SJCRH30 (cell line): ENCODE measurements around the gene FAM50A. TPM values are rescaled to one million over a fixed set of nuclear protein-coding genes. Genes with fewer than 3 reads are reported as not detected.
A peak's percentile ranks its signal among the peaks of the same experiment; 100 is the strongest.

Experiments
- DNase-seq, 2 experiments: peaks; one replicate each; pipeline ENCODE4 v3.0.0-alpha.2; 2015 to 2020
- H3K27ac ChIP-seq: fragments of 250-450 bp; sonication (Bioruptor Pico); 2 replicates; pipeline ENCODE4 v1.5.1; 2020; ENCODE audit warnings: mild to moderate bottlenecking, moderate library complexity
- H3K27me3 ChIP-seq: fragments of 250-450 bp; sonication (Bioruptor Pico); 2 replicates; pipeline ENCODE4 v1.5.1; 2020; ENCODE audit warnings: mild to moderate bottlenecking, moderate library complexity
- H3K36me3 ChIP-seq: fragments of 250-450 bp; sonication (Bioruptor Pico); 2 replicates; pipeline ENCODE4 v1.5.1; 2020; ENCODE audit warnings: mild to moderate bottlenecking, moderate library complexity
- H3K4me1 ChIP-seq: fragments of 250-450 bp; sonication (Bioruptor Pico); 2 replicates; pipeline ENCODE4 v1.5.1; 2020; ENCODE audit warnings: mild to moderate bottlenecking, moderate library complexity
- H3K4me3 ChIP-seq: fragments of 250-450 bp; sonication (Bioruptor Pico); 2 replicates; pipeline ENCODE4 v1.5.1; 2020; ENCODE audit warnings: mild to moderate bottlenecking, moderate library complexity
- H3K9me3 ChIP-seq: fragments of 250-450 bp; sonication (Bioruptor Pico); replicated peaks from 2 replicates; pipeline ENCODE4 v1.5.1; 2020; ENCODE audit warnings: mild to moderate bottlenecking, moderate library complexity
- total RNA-seq: library from RNA; depleted of rRNA; stranded (reverse); fragments of >200 nt; shearing (Covaris generic); gene quantifications from 2 replicates; pipeline ENCODE4 v1.2.3, GENCODE V29; 2014

FAM50A gene
- total RNA-seq, 1 experiment from 2014 or later = 48.7 TPM

DNA sequence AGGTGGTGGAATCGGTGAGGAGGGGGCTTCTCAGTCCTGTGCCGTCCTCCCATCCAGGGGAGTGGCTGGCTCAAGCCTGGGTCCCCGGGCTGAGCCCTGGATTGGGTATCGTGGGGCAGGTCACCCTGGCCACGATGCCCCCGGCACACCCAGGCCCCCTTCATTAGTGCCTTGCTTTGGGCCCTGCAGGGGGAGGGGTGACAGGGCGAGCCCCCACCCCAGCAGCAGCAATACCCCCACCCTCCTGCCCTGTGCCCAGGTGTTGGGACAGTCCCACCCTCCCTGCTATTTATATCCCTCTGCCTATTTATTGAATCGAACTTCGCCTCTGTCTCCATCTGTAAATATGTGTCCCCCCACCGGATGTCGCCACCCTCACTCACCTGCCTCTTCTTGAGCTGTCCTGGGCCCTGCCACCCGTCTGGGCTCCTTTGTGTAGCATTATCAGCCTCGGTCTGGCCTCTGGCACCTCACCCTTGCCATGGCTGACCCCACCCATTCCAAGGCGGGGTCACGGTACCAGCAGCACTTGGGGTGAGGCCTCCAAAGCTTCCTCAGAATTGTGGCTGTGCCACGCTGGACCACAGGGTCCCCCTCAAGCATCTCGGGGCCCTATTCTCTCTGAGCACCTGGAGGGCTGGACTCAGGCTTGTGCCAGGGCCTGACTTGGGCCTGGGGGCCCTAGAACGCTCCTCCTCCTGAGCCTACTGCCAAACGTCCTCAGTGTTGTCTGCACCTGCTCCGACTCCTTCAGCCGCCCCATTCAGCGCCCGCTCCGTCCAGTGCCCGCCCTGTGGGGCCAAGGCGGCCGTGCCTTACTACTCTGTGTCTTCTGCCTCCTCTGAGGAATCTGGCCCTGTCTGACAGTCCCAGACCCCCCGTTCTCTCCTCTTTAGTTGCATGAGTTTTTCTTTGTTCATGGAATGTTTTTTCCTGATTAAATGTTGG, 29.0 kb downstream of the FAM50A start:
- no peak for DNase-seq
- no peak overlapping the region for H3K27ac ChIP-seq
- H3K4me3 ChIP-seq = no peak overlapping the region
- no peaks in the 10 kb centered on the region for H3K27me3 ChIP-seq
- H3K36me3 ChIP-seq = no peaks in the 10 kb centered on the region
- H3K4me1 ChIP-seq = no peaks in the 10 kb centered on the region
- H3K9me3 ChIP-seq = no peaks in the 10 kb centered on the region

DNA sequence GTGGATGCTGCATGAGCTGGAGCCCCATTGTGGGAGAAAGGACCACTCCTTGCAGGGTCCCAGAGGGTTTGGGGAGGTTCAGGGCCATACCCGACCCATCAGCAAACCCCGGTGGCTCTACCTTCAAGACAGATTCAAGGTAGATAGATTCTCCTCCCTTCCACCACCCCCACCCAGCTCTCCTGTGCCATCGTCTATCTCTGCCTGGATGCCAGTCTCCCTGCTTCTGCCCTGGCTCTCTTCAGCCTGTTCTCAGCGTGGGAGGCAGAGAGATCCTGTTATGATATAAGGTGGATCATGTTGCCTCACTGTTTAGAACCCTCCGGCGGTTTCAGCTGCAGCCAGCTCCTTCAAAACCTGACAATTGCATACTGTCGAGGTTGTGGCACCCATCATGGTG, 29.7 kb downstream of the FAM50A start:
- Histone ChIP-seq H3K27me3 (no peaks in the 10 kb centered on the region), H3K4me3 (no peak overlapping the region), H3K27ac (no peak overlapping the region), H3K9me3 (no peaks in the 10 kb centered on the region), H3K4me1 (no peaks in the 10 kb centered on the region), H3K36me3 (no peaks in the 10 kb centered on the region)
- DNase-seq = no peak

DNA sequence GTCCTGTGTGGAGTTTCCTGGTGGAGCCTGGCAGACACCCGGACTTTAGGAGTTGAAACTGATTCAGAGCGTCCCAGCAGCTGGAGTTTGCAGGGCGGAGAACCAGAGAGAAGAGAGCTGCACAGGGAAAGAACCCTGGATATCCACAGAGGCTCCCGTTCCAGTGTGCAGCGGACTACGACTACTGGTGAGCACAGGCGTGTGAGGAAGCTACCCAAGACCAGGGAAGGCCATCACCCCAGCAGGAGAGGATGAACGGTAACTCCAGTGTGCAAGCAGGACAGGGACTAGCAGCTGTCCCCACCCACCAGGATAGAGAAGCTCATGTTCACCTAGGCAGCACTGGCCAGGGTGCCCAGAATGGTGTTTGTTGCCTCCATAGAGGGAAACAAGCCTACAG, 32.9 kb downstream of the FAM50A start:
- Histone ChIP-seq H3K9me3 (no peaks in the 10 kb centered on the region), H3K27me3 (no peaks in the 10 kb centered on the region), H3K4me1 (no peaks in the 10 kb centered on the region), H3K36me3 (no peaks in the 10 kb centered on the region), H3K4me3 (no peak overlapping the region), H3K27ac (no peak overlapping the region)
- no peak for DNase-seq

DNA sequence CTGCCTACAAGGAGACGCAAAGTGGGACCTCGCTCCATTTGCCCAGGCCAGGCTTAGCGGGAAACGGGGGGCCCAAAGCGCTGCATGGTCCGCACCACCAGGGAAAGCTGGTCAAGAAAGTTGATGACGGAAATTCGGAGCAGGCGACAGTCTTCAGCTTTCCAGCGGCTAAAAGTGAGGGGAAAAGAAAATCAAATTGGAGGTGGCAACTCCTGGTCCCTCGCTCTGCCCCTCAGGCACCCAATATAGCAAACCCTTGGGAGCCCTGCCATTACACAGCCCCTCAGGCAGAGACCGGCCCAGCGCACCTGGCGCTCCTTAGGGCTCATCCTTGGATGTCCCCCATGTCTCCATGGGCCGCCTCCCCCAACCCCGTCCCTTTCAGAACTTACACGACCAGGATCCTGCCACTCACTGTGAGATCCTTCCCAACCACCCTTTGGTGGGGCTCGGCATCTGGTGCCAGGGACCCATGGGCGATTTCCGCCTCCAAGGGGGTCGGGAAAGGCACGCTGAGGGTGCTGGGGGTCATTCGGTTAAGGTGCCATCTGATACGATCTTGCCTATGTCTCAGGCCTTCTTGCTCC, 34.0 kb downstream of the FAM50A start:
- no peak for DNase-seq
- H3K27ac ChIP-seq = no peak overlapping the region; the same call in 1 of the 2 replicates
- H3K4me1 ChIP-seq = no peaks in the 10 kb centered on the region
- peak overlapping the region; percentile 60 for H3K4me3 ChIP-seq
- H3K27me3 ChIP-seq = no peaks in the 10 kb centered on the region
- H3K36me3 ChIP-seq = no peaks in the 10 kb centered on the region
- no peaks in the 10 kb centered on the region for H3K9me3 ChIP-seq

DNA sequence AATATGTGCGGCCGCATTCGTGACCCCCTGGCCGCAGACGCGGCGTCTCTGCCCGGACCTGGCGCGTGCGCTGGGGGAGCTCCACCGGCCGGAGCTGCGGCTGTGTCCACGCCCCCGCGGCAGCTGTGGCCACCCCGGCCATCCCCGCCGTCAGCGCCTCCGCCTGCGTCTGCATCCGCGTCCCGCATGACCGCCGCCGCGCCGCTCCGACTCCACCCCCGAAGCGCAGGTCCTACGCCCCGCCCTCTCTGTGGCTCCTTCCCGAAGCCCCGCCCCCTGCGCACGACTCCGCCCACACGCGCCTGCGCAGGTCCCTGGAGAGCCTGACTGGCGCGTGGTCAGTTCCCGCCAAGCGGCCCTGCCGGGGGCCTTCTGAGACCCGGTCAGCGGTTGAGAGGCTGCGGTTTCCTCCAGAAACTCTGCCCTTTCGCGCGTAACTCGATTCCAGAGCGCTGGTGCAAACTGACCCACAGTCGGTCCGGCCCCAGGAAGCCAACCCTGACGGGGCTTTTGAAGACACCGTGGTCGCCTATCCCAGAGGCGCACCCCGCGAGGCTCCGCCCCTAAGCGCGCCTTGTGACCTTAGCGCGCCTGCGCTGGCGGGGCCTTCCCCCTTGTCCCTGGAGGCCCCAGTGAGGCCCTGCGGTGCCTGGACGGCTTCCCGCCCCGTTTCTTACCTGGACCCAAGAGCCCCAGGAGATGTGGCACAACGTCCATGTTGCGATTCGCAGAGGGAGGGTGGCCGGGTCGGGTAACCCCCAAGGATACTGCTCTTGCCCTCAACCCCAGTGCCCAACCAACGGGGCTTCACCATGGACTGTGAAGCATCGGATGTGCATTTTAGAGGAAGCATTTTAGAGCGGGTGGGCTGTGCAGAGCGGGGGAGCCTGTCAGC, 35.0 kb downstream of the FAM50A start, which contains the start of gene LAGE3:
LAGE3 (minus strand) TSS at position 554 of the 895 bp plus-strand sequence; CDS start at position 188, 366 bp downstream.
- Histone ChIP-seq H3K4me3 (peak within 1 kb of the TSS; percentile 60), H3K9me3 (no peaks in the 10 kb centered on the region), H3K4me1 (no peaks in the 10 kb centered on the region), H3K36me3 (no peaks in the 10 kb centered on the region), H3K27ac (peak within 1 kb of the TSS; percentile 20; the same call in 1 of the 2 replicates), H3K27me3 (no peaks in the 10 kb centered on the region)
- DNase-seq = peak; percentile 88 to 90

DNA sequence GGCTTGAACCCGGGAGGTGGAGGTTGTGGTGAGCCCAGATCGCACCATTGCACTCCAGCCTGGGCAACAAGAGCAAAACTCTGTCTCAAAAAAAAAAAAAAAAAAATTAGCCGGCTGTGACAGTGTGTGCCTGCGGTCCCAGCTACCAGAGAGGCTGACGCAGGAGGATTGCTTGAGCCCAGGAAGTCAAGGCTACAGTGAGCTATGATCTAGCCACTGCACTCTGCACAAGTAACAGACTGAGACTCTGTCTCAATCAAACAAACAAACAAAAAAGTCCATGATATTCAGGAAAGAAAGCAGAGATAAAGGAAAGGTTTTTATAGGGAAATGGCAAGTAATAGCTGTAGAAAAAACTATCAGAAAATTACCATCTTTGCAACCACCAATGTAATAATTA, 37.3 kb downstream of the FAM50A start:
- Histone ChIP-seq H3K4me3 (no peak overlapping the region), H3K27me3 (no peaks in the 10 kb centered on the region), H3K36me3 (no peaks in the 10 kb centered on the region), H3K27ac (no peak overlapping the region), H3K4me1 (no peaks in the 10 kb centered on the region), H3K9me3 (no peaks in the 10 kb centered on the region)
- no peak for DNase-seq

DNA sequence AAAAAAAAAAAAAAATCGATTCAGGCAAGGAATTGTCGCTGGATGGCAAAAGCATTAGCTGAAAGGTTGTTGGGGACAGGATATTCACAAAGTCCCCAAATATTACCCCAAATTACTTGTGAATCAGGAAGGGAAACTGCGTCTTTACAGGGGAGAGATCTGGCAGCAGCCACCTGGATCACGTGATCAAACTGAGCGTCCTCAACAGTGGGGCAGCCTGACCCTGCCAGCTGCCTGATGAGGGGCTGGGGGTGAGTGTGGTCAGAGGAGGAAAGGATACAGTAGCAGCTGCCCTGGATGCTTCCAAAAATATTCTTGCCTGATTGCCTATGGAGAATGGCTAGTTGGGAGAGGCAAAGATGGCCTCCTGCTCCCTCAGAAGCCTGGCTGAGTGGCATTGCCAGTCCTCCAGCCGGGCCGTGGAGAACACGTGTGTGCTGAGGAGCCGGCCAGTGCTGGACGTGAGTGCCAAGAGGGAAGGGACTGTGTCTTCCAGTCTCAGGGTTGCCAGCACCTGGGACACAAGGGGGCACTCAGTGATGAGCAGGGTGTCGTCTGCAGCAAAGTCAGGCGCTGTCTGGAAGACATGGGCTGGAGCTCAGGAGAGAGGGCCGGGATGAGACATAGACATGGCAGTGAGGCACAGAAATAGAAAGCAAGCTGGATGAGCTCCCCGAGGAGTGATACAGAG, 38.1 kb downstream of the FAM50A start:
- no peak for DNase-seq
- no peaks in the 10 kb centered on the region for H3K27me3 ChIP-seq
- no peaks in the 10 kb centered on the region for H3K36me3 ChIP-seq
- no peak overlapping the region for H3K27ac ChIP-seq
- H3K9me3 ChIP-seq = no peaks in the 10 kb centered on the region
- no peak overlapping the region for H3K4me3 ChIP-seq
- H3K4me1 ChIP-seq = no peaks in the 10 kb centered on the region

DNA sequence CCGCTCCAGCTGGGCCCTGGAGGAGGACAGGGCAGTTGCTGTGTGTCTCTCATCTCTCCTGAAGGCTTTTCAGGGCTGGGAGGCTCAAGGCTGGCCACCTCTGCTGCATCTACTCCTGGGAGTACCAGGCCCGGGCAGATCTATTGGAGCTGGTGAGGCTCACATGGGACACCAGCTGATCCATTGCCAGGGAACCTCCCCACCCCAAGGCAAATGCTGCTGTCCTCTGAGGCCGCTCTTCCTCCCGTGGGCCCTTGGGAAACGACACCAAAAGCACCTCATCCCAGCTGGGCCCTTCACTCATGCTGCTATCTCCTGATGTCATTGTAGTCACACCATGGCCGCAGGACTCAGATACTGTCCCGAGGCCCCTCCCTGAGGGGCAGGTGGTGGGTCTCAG, 38.8 kb downstream of the FAM50A start:
- H3K4me1 ChIP-seq = no peaks in the 10 kb centered on the region
- H3K9me3 ChIP-seq = no peaks in the 10 kb centered on the region
- no peak overlapping the region for H3K4me3 ChIP-seq
- H3K36me3 ChIP-seq = no peaks in the 10 kb centered on the region
- no peak overlapping the region for H3K27ac ChIP-seq
- peak; percentile 47 to 65 for DNase-seq
- no peaks in the 10 kb centered on the region for H3K27me3 ChIP-seq

DNA sequence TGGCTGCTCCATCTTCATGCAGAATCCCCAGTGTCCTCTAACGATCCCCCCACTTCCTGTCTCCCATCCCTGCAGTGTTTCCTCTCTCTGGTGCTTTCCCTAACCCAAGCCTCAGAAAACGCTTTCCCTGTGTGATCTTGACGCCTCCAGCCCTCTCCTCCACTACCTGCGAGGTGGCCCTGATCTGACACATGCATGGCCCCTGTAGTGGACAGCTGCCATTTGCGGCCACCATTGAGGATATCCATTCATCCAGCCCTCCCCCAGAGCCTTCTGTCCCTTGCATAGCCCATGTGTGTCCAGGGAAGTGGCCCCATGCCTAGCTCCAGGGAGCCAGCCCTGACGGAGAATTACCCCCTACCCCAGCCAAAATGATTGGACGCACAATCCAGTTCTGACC, 39.4 kb downstream of the FAM50A start:
- Histone ChIP-seq H3K4me3 (no peak overlapping the region), H3K27me3 (no peaks in the 10 kb centered on the region), H3K27ac (no peak overlapping the region), H3K4me1 (no peaks in the 10 kb centered on the region), H3K36me3 (no peaks in the 10 kb centered on the region), H3K9me3 (no peaks in the 10 kb centered on the region)
- DNase-seq = no peak

DNA sequence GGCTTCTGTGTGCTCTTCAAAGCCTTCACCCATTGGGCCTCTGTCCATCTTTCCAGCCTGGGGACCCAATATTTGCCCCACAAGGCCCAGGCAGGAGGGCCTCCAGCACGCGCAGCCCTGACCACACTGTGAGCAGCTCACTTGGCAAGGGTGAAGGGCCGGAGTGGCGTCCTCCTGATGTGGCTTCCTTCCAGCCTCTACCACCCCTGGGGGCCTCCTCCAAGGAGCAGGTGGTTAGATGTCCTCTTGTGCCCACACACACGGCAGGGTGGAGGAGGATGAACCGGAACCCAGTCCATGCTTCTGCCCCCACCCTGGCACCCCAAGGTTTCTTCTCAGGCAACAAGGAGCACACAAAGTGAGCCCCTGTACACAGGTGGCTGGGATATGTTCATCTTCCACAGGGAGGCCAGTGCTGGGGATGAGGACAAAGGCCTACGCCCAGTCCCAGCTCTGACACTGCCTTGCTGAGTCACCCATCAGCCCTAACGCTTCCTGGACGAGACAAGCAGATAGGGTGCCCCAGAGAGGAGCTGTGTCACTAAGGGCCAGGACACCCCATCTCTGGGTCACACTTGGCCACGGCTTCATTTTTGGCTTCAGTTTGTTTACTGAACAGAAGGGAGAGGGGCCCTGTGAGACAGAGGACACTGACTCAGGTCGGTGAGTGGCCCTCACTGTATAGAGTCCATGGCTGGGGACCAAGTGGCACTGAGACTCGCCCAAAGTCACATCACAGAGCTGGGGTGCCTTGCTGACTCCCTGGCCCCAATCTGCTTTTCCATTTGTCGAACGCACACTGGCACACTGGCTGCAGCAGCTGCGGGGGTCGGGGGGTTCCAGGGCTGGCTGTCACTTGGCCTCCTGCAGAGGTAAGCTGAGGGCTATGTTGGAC, 40.6 kb downstream of the FAM50A start:
- Histone ChIP-seq H3K4me1 (no peaks in the 10 kb centered on the region), H3K4me3 (no peak overlapping the region), H3K27me3 (no peaks in the 10 kb centered on the region), H3K9me3 (no peaks in the 10 kb centered on the region), H3K36me3 (no peaks in the 10 kb centered on the region), H3K27ac (no peak overlapping the region)
- DNase-seq = no peak

DNA sequence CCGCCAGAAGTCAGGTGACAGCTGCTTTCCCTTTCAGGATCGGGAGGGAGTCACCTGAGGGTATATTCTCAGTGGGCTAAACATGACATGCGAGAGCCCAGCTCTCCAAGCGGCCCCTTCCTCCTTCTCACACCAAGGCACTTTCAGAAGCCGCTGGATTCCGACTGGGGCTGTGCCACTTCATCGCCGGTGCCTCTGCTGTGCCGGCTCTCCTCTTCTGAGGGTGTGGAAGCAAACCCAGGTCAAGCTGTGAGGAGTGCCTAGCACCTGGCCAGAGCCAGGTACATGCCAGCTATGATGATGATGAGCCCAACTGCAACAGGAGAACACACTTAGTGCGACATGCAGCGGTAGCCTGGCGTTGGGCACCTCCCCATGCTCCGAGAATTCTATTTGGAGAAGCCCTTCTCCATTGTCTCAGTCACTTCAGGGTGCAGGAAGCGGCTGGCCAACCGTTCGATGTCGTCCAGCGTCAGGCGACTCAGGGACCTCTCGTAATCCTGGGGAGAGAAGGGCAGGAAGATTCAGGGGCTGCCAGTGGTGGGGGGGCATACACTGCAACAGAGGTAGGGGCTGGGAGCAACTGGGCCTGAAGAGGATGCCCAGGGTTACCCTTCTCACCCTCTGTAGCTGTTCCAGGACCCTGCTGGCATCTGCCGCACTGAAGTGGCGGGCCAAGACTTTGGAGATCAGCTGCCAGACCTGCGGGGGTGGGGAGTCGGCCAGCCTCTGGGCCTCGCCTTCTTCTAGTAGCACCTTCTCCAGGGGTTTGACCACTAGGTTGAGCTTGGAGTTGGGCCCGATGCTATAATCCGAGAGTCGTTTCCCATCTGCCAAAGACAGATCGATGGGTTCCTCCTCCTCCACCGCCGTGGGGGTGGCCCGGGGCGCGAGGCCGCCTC, 41.5 kb downstream of the FAM50A start:
- Histone ChIP-seq H3K4me3 (peak overlapping the region; percentile 72), H3K27ac (no peak overlapping the region), H3K27me3 (no peaks in the 10 kb centered on the region), H3K9me3 (no peaks in the 10 kb centered on the region), H3K36me3 (no peaks in the 10 kb centered on the region), H3K4me1 (no peaks in the 10 kb centered on the region)
- no peak for DNase-seq

DNA sequence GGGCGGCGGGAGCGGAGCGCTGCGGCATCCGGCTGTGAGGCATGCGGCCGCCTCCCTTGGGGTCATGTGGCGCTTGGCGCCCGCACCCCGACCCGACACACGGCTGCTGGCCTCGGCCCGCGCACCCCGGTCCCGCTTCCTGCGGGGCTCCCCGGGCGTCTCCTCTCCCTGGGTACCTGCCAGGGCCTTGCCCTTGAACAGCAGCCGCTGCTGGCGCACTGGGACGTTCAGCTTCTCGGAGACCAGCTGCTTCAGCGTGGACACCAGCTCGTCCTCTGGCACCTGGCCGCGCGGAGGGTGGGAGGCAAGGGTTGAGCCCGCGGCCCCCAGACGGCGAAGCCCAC, 42.1 kb downstream of the FAM50A start:
- no peaks in the 10 kb centered on the region for H3K27me3 ChIP-seq
- no peak overlapping the region; the same call in 1 of the 2 replicates for H3K27ac ChIP-seq
- DNase-seq = peak; percentile 24 to 26
- H3K9me3 ChIP-seq = no peaks in the 10 kb centered on the region
- no peaks in the 10 kb centered on the region for H3K36me3 ChIP-seq
- H3K4me3 ChIP-seq = peak overlapping the region; percentile 72
- H3K4me1 ChIP-seq = no peaks in the 10 kb centered on the region
